Measurements from ENCODE around the gene ZBP1.
"Not testable (repeated sequence)": the region's sequence is repeated elsewhere in the genome, so short reads cannot be mapped to it uniquely, and the experiment has no call there.

Gene ZBP1

GRCh38 chr20:57633945-57634491, 13.8 kb upstream of the ZBP1 start:
- no peak overlapping the region for H3K9ac ChIP-seq (ENCODE audit: low read depth, low read length)
- no peaks in the 10 kb centered on the region for H3K4me1 ChIP-seq (ENCODE audit: control insufficient read depth, insufficient read depth, low read length)
- no peak overlapping the region for H3K4me3 ChIP-seq (ENCODE audit: low read depth, low read length)
- H3K9me3 ChIP-seq (ENCODE audit: control insufficient read depth, insufficient read depth, low read length): no peaks in the 10 kb centered on the region
- H3K36me3 ChIP-seq (ENCODE audit: control insufficient read depth, insufficient read depth, low read length): no peaks in the 10 kb centered on the region
- no peaks in the 10 kb centered on the region for H3K27me3 ChIP-seq (ENCODE audit: control insufficient read depth, insufficient read depth, low read length)
- no peak overlapping the region for H3K27ac ChIP-seq (ENCODE audit: low read depth, low read length)

DNA sequence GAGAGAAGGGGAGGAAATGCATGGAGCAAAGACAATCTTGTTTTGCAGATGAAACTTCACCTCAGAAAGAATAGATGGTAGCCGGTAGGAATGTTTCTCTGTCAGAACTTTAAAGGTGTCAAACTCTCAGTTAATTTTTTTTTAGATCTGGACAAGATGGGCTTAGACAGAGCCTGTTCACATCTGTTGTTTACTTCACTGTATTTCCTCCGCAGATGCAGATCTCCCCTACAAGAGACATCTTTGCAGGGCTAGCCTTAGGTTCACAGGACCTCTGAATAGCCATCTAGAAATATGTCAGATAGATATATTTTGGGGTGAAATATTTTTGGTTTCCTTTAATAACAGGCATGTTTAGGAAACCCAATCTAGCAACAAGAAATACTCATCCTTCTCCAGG, 12.1 kb upstream of the ZBP1 start:
- Histone ChIP-seq H3K9ac (ENCODE audit: low read depth, low read length) (no peak overlapping the region), H3K27ac (ENCODE audit: low read depth, low read length) (no peak overlapping the region), H3K27me3 (ENCODE audit: control insufficient read depth, insufficient read depth, low read length) (no peaks in the 10 kb centered on the region), H3K36me3 (ENCODE audit: control insufficient read depth, insufficient read depth, low read length) (no peaks in the 10 kb centered on the region), H3K4me1 (ENCODE audit: control insufficient read depth, insufficient read depth, low read length) (no peaks in the 10 kb centered on the region), H3K4me3 (ENCODE audit: low read depth, low read length) (no peak overlapping the region), H3K9me3 (ENCODE audit: control insufficient read depth, insufficient read depth, low read length) (no peaks in the 10 kb centered on the region)

GRCh38 chr20:57630061-57630460, 9.8 kb upstream of the ZBP1 start:
- no peak overlapping the region for H3K27ac ChIP-seq (ENCODE audit: low read depth, low read length)
- H3K9me3 ChIP-seq (ENCODE audit: control insufficient read depth, insufficient read depth, low read length): no peaks in the 10 kb centered on the region
- H3K9ac ChIP-seq (ENCODE audit: low read depth, low read length): no peak overlapping the region
- no peaks in the 10 kb centered on the region for H3K27me3 ChIP-seq (ENCODE audit: control insufficient read depth, insufficient read depth, low read length)
- H3K4me1 ChIP-seq (ENCODE audit: control insufficient read depth, insufficient read depth, low read length): no peaks in the 10 kb centered on the region
- no peak overlapping the region for H3K4me3 ChIP-seq (ENCODE audit: low read depth, low read length)
- no peaks in the 10 kb centered on the region for H3K36me3 ChIP-seq (ENCODE audit: control insufficient read depth, insufficient read depth, low read length)

DNA sequence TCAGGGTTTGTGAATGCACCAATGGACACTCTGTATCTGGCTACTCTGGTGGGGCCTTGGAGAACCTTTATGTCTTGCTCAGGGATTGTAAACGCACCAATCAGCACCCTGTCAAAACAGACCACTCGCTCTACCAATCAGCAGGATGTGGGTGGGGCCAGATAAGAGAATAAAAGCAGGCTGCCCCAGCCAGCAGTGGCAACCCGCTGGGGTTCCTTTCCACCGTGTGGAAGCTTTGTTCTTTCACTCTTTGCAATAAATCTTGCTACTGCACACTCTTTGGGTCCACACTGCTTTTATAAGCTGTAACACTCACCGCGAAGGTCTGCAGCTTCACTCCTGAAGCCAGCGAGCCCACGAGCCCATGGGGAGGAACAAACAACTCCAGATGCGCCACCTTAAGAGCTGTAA, 9.3 kb upstream of the ZBP1 start:
- H3K27ac ChIP-seq (ENCODE audit: low read depth, low read length); H3K4me3 ChIP-seq (ENCODE audit: low read depth, low read length); H3K27me3 ChIP-seq (ENCODE audit: control insufficient read depth, insufficient read depth, low read length); H3K9ac ChIP-seq (ENCODE audit: low read depth, low read length); H3K4me1 ChIP-seq (ENCODE audit: control insufficient read depth, insufficient read depth, low read length); H3K36me3 ChIP-seq (ENCODE audit: control insufficient read depth, insufficient read depth, low read length); H3K9me3 ChIP-seq (ENCODE audit: control insufficient read depth, insufficient read depth, low read length): not testable (repeated sequence)

GRCh38 chr20:57628962-57629308, 8.7 kb upstream of the ZBP1 start:
- H3K36me3 ChIP-seq (ENCODE audit: control insufficient read depth, insufficient read depth, low read length); H3K27me3 ChIP-seq (ENCODE audit: control insufficient read depth, insufficient read depth, low read length); H3K4me1 ChIP-seq (ENCODE audit: control insufficient read depth, insufficient read depth, low read length); H3K9ac ChIP-seq (ENCODE audit: low read depth, low read length); H3K27ac ChIP-seq (ENCODE audit: low read depth, low read length); H3K4me3 ChIP-seq (ENCODE audit: low read depth, low read length); H3K9me3 ChIP-seq (ENCODE audit: control insufficient read depth, insufficient read depth, low read length): not testable (repeated sequence)

GRCh38 chr20:57628047-57628961, 8.1 kb upstream of the ZBP1 start:
- Histone ChIP-seq H3K4me3 (ENCODE audit: low read depth, low read length) (no peak overlapping the region), H3K9me3 (ENCODE audit: control insufficient read depth, insufficient read depth, low read length) (no peaks in the 10 kb centered on the region), H3K9ac (ENCODE audit: low read depth, low read length) (no peak overlapping the region), H3K36me3 (ENCODE audit: control insufficient read depth, insufficient read depth, low read length) (no peaks in the 10 kb centered on the region), H3K27me3 (ENCODE audit: control insufficient read depth, insufficient read depth, low read length) (no peaks in the 10 kb centered on the region), H3K4me1 (ENCODE audit: control insufficient read depth, insufficient read depth, low read length) (no peaks in the 10 kb centered on the region), H3K27ac (ENCODE audit: low read depth, low read length) (no peak overlapping the region)

DNA sequence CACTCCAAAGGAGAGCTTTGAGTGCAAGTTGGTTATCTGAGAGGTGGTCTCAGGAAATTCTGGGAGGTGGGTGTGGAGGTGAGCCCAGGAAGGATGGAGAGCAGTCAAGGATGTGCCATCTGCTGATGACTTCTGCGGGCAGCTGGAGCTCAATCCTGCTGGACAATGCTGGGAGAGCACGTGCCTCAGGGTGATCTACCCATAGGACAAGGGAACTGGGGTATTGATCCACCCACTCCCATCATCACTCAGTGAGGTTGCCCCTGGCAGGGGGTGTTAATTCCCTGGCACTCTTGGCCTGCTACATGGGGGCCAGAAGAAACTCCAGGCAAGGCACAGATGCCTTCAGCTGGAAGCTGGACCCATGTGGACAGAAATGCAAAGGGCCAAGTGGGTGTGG, 7.1 kb upstream of the ZBP1 start:
- Histone ChIP-seq H3K9me3 (ENCODE audit: control insufficient read depth, insufficient read depth, low read length) (no peaks in the 10 kb centered on the region), H3K9ac (ENCODE audit: low read depth, low read length) (no peak overlapping the region), H3K27ac (ENCODE audit: low read depth, low read length) (no peak overlapping the region), H3K4me1 (ENCODE audit: control insufficient read depth, insufficient read depth, low read length) (no peaks in the 10 kb centered on the region), H3K27me3 (ENCODE audit: control insufficient read depth, insufficient read depth, low read length) (no peaks in the 10 kb centered on the region), H3K4me3 (ENCODE audit: low read depth, low read length) (no peak overlapping the region), H3K36me3 (ENCODE audit: control insufficient read depth, insufficient read depth, low read length) (no peaks in the 10 kb centered on the region)

DNA sequence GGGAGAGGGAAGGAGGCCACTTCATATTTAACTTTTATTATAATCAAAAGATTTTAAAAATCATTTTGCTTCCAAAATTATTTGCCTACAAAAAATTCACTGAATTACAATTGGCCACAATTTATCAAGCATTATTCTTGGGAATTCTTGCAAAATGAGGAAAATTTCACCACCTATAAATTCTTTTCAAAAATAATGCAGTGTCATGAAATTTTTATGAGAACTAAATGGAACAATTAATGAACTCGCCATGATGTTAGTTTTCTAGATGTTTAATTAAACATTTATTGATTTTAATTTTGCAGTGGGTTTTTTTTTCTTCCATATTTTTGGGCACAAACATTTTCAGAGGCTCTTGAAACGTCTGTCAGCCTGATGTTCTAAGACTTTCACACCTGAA, 5.8 kb upstream of the ZBP1 start:
- Histone ChIP-seq H3K36me3 (ENCODE audit: control insufficient read depth, insufficient read depth, low read length) (no peaks in the 10 kb centered on the region), H3K4me3 (ENCODE audit: low read depth, low read length) (no peak overlapping the region), H3K27me3 (ENCODE audit: control insufficient read depth, insufficient read depth, low read length) (no peaks in the 10 kb centered on the region), H3K9me3 (ENCODE audit: control insufficient read depth, insufficient read depth, low read length) (no peaks in the 10 kb centered on the region), H3K27ac (ENCODE audit: low read depth, low read length) (no peak overlapping the region), H3K9ac (ENCODE audit: low read depth, low read length) (no peak overlapping the region), H3K4me1 (ENCODE audit: control insufficient read depth, insufficient read depth, low read length) (no peaks in the 10 kb centered on the region)

DNA sequence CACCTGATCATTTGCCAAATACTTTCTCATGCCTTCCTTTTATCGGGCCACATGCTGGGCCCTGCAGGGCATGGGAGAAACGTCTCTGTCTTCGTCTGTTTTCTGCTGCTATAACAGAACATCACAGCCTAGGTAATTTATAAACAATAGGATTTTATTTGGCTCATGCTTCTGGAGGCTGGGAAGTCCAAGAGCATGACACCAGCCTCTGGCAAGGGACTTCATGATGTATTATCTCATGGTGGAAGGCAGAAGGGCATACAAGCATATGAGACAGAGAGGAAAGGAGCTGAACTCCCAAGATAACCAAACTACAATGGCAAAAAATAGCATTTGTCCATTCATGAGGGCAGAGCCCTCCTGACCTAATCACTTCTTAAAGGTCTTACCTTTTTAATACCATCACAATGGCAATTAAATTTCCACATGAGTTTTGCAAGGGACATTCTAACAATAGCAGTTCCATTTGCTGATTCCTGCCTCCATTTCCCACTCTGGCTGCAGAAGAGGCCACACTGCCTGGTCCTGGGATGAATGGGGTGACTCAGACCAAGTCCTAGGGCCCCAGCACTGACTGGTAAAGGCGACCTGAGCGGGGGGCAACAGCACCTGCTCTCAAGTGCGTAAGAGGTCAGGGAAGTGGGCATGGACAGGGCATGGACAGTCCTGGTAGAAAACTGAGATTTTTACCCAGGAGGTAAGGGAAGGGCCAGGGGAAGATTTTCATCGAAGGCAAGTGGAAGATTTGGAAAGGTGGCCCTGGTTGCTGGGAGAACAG, 5.1 kb upstream of the ZBP1 start:
- Histone ChIP-seq H3K4me3 (ENCODE audit: low read depth, low read length) (no peak overlapping the region), H3K36me3 (ENCODE audit: control insufficient read depth, insufficient read depth, low read length) (no peaks in the 10 kb centered on the region), H3K27me3 (ENCODE audit: control insufficient read depth, insufficient read depth, low read length) (no peaks in the 10 kb centered on the region), H3K9me3 (ENCODE audit: control insufficient read depth, insufficient read depth, low read length) (no peaks in the 10 kb centered on the region), H3K27ac (ENCODE audit: low read depth, low read length) (no peak overlapping the region), H3K4me1 (ENCODE audit: control insufficient read depth, insufficient read depth, low read length) (no peaks in the 10 kb centered on the region), H3K9ac (ENCODE audit: low read depth, low read length) (no peak overlapping the region)

DNA sequence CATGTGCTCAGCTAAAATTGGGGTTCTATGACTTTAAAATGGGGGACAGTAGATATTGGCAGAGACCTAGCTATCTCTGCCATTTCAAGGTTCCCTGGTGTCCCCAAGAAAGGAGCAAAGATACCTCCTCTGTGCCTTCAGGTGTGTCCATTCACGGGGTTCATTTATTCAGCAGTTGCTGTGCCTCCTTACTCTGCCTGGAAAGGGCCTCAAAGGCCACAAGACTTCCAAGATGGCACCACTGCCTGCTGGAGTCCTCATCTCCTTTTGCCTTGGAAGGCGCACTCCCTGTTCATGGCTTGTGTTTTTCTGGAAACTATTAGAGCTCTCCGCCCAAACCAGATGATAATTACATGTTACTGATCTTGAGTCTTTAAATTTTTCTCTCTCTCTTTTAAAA, 3.9 kb upstream of the ZBP1 start:
- Histone ChIP-seq H3K36me3 (ENCODE audit: control insufficient read depth, insufficient read depth, low read length) (no peaks in the 10 kb centered on the region), H3K27me3 (ENCODE audit: control insufficient read depth, insufficient read depth, low read length) (no peaks in the 10 kb centered on the region), H3K9ac (ENCODE audit: low read depth, low read length) (no peak overlapping the region)

More for the DNA sequence above, 3.9 kb upstream of the ZBP1 start:
- no peak overlapping the region for H3K4me3 ChIP-seq (ENCODE audit: low read depth, low read length)
- no peaks in the 10 kb centered on the region for H3K9me3 ChIP-seq (ENCODE audit: control insufficient read depth, insufficient read depth, low read length)
- H3K4me1 ChIP-seq (ENCODE audit: control insufficient read depth, insufficient read depth, low read length): no peaks in the 10 kb centered on the region
- H3K27ac ChIP-seq (ENCODE audit: low read depth, low read length): no peak overlapping the region

Data from HUES48 (cell line).